HEK293 (cell line): ENCODE measurements around the gene ZNF423.

Source experiments
- CTCF ChIA-PET: fragments of 350-600 bp; formaldehyde crosslinking; extraction: SDS; loops from one replicate; lab custom pipeline; 2021; ENCODE audit warnings: antibody characterized with exemption; lab: Yijun Ruan, JAX
- POLR2A ChIA-PET: fragments of 300-600 bp; formaldehyde crosslinking; extraction: SDS; loops from one replicate; lab custom pipeline; 2020; ENCODE audit warnings: antibody characterized with exemption, inconsistent platforms; lab: Yijun Ruan, JAX
- H3K27ac ChIP-seq: fragments of 200-500 bp; sonication (Bioruptor generic); 2 replicates; pipeline ENCODE4 v1.5.1; 2014; ENCODE audit warnings: low read depth, low read length, control low read depth, inconsistent platforms; ENCODE audit errors: extremely low read depth
- H3K36me3 ChIP-seq, 2 experiments: fragments of 200-500 bp in 1 of 2; sonication (Bioruptor generic) in 1 of 2; 1 replicate in 1 of 2; 2 replicates in 1 of 2; pipeline ENCODE4 v1.5.1; 2014 to 2017; ENCODE audit warnings: inconsistent platforms in 2 of 2, low read length in 2 of 2; ENCODE audit not compliant: control insufficient read depth in 2 of 2, insufficient read depth in 1 of 2
- H3K4me1 ChIP-seq: fragments of 200-500 bp; sonication (Bioruptor generic); 2 replicates; pipeline ENCODE4 v1.5.1; 2014; ENCODE audit warnings: mild to moderate bottlenecking, low read length, inconsistent platforms; ENCODE audit not compliant: control insufficient read depth, insufficient read depth
- H3K4me3 ChIP-seq: 2 replicates; pipeline ENCODE4 v1.5.1; 2011; ENCODE audit warnings: low read depth, mild to moderate bottlenecking, control low read depth, low read length, moderate library complexity
- H3K9me3 ChIP-seq: fragments of 200-500 bp; sonication (Bioruptor generic); 2 replicates; pipeline ENCODE4 v1.5.1; 2014; ENCODE audit warnings: low read depth, low read length, inconsistent platforms; ENCODE audit not compliant: control insufficient read depth, insufficient read depth
- SP2 ChIP-seq: fragments of 450-650 bp; formaldehyde crosslinking; IDR thresholded peaks from 2 replicates; pipeline ENCODE4 v1.5.1; 2016; ENCODE audit warnings: missing biosample characterization, missing genetic modification characterization
- ZBTB8A ChIP-seq: fragments of 450-650 bp; formaldehyde crosslinking; IDR thresholded peaks from 2 replicates; pipeline ENCODE4 v1.5.1; 2016; ENCODE audit warnings: missing biosample characterization, missing genetic modification characterization
- ZFP69B ChIP-seq: fragments of 450-650 bp; formaldehyde crosslinking; IDR thresholded peaks from 2 replicates; pipeline ENCODE4 v1.5.1; 2016; ENCODE audit warnings: missing biosample characterization, missing genetic modification characterization
- ZNF140 ChIP-seq: fragments of 450-650 bp; formaldehyde crosslinking; IDR thresholded peaks from 2 replicates; pipeline ENCODE4 v1.5.1; 2016; ENCODE audit warnings: missing biosample characterization, missing genetic modification characterization
- ZNF184 ChIP-seq: fragments of 450-650 bp; IDR thresholded peaks from 2 replicates; pipeline ENCODE4 v1.5.1; 2018; ENCODE audit warnings: missing biosample characterization, mild to moderate bottlenecking, missing genetic modification characterization
- ZNF341 ChIP-seq: fragments of 450-650 bp; formaldehyde crosslinking; IDR thresholded peaks from 2 replicates; pipeline ENCODE4; 2016; ENCODE audit warnings: low read depth, missing biosample characterization, missing genetic modification characterization
- ZNF501 ChIP-seq: fragments of 450-650 bp; formaldehyde crosslinking; IDR thresholded peaks from 2 replicates; pipeline ENCODE4 v1.5.1; 2016; ENCODE audit warnings: missing biosample characterization, missing genetic modification characterization
- ZNF530 ChIP-seq: fragments of 450-650 bp; formaldehyde crosslinking; IDR thresholded peaks from 2 replicates; pipeline ENCODE4 v1.5.1; 2016; ENCODE audit warnings: low read depth, missing biosample characterization, missing genetic modification characterization
- ZNF560 ChIP-seq: fragments of 450-650 bp; formaldehyde crosslinking; IDR thresholded peaks from 2 replicates; pipeline ENCODE4 v1.5.1; 2017; ENCODE audit warnings: missing biosample characterization, missing genetic modification characterization, borderline replicate concordance
- ZNF600 ChIP-seq: fragments of 450-650 bp; formaldehyde crosslinking; IDR thresholded peaks from 2 replicates; pipeline ENCODE4 v1.5.1; 2016; ENCODE audit warnings: missing biosample characterization, missing genetic modification characterization
- ZNF626 ChIP-seq: fragments of 450-650 bp; sonication (Bioruptor Pico); formaldehyde crosslinking; IDR thresholded peaks from 2 replicates; pipeline ENCODE4 v1.5.1; 2018; ENCODE audit warnings: missing biosample characterization, missing genetic modification characterization, inconsistent platforms
- ZNF629 ChIP-seq: fragments of 450-650 bp; formaldehyde crosslinking; IDR thresholded peaks from 2 replicates; pipeline ENCODE4 v1.5.1; 2017; ENCODE audit warnings: missing biosample characterization, missing genetic modification characterization
- ZXDB ChIP-seq: fragments of 450-650 bp; formaldehyde crosslinking; IDR thresholded peaks from 2 replicates; pipeline ENCODE4 v1.5.1; 2016; ENCODE audit warnings: missing biosample characterization, missing genetic modification characterization
- TF ChIP-seq, protein P1 (sequence below): fragments of 450-650 bp; formaldehyde crosslinking; IDR thresholded peaks from 2 replicates; pipeline ENCODE4 v1.5.1; 2016; ENCODE audit warnings: missing biosample characterization, missing genetic modification characterization
- TF ChIP-seq, protein P2 (sequence below): IDR thresholded peaks from 2 replicates; pipeline ENCODE4 v1.6.1; 2011; ENCODE audit warnings: mild to moderate bottlenecking, low read depth, low read length, borderline replicate concordance
- TF ChIP-seq, protein P3 (sequence below): fragments of 450-650 bp; formaldehyde crosslinking; IDR thresholded peaks from 2 replicates; pipeline ENCODE4 v1.5.1; 2016; ENCODE audit warnings: missing biosample characterization, missing genetic modification characterization

The ZNF423 gene

DNA sequence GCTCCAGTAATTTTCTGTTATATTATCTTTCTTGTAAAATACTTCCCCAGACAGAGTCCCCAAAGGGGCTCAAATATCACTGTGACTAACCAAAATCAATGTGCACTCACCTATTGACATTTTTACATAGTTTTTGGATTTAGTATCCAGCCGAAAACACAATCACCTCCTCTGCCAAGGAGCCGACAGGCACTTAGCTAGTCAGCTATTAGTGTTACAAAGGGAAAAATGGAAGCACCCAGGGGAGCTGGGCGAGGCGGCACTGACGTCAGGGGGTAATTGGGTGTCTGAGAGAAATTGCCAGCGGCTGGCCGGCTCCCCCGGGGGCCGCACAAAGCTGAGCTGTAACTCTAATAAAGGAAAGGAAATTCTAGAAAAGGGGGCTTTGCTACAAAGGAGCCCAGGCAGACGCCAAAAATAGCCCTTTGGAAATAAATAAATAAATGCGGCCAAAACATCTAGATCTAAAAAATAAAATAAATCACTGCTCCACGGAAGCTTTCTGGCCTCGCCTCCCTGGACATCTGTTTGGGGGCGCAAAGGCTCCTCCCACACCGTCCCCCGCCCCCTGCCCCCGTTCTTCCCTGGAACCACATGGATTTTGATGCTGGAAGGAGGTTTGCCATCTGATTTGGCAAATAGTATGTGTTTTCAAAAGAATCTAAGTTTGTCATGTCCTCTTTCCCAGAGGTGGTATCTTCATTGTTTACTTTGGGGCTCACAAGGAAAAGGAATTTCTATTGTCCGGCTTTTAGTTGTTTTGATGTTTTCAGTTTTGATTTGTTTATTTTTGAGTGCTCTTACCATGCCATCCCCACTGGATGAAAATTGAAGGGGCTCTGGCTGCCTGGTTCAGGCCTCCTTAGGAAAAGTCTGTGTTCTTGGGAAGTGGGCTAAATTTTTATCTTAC, 156.7 kb downstream of the ZNF423 start (continued):
- TF ChIP-seq ZNF140 (tag by site-specific recombination) (no peak), SP2 (tag by site-specific recombination) (no peak), ZNF629 (peak; percentile 66)

DNA sequence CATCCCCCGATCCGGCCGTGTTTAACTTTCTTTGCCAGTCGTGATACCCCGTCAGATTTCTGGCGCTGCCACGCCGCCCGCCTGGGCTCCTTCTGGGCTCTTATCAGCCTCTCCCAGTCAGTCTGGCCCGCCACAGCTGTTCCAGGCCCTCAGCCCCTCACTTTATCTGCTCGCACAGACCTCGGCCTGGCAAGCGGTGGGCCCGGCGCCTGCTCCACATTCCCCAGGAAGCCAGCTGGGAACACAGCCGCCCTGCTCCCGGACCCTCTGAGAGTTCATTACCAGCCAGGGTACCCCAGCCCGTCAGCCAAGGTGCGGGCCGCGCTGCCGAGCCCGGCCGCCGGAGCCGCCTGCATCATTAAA, 157.5 kb downstream of the ZNF423 start:
- peak overlapping the region; percentile 61; the same call in 1 of the 2 replicates for H3K27ac ChIP-seq
- TF ChIP-seq, protein P1, sequence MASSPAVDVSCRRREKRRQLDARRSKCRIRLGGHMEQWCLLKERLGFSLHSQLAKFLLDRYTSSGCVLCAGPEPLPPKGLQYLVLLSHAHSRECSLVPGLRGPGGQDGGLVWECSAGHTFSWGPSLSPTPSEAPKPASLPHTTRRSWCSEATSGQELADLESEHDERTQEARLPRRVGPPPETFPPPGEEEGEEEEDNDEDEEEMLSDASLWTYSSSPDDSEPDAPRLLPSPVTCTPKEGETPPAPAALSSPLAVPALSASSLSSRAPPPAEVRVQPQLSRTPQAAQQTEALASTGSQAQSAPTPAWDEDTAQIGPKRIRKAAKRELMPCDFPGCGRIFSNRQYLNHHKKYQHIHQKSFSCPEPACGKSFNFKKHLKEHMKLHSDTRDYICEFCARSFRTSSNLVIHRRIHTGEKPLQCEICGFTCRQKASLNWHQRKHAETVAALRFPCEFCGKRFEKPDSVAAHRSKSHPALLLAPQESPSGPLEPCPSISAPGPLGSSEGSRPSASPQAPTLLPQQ (tag by site-specific recombination), result peak; percentile 93
- TF ChIP-seq ZBTB8A, result peak; percentile 77
- no peak for TF ChIP-seq ZNF184 (tag by site-specific recombination)
- TF ChIP-seq, protein P2, sequence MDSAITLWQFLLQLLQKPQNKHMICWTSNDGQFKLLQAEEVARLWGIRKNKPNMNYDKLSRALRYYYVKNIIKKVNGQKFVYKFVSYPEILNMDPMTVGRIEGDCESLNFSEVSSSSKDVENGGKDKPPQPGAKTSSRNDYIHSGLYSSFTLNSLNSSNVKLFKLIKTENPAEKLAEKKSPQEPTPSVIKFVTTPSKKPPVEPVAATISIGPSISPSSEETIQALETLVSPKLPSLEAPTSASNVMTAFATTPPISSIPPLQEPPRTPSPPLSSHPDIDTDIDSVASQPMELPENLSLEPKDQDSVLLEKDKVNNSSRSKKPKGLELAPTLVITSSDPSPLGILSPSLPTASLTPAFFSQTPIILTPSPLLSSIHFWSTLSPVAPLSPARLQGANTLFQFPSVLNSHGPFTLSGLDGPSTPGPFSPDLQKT, result no peak
- TF ChIP-seq ZXDB (tag by site-specific recombination), result 0 out of 2 replicates have a peak, but pooled peaks have one; percentile 24
- TF ChIP-seq ZNF600 (tag by site-specific recombination), result 0 out of 2 replicates have a peak, but pooled peaks have one; percentile 19
- peak; percentile 81 for TF ChIP-seq ZNF341 (tag by site-specific recombination)
- TF ChIP-seq ZFP69B (tag by site-specific recombination), result 0 out of 2 replicates have a peak, but pooled peaks have one; percentile 43
- TF ChIP-seq ZNF530 (tag by site-specific recombination), result no peak
- TF ChIP-seq, protein P3, sequence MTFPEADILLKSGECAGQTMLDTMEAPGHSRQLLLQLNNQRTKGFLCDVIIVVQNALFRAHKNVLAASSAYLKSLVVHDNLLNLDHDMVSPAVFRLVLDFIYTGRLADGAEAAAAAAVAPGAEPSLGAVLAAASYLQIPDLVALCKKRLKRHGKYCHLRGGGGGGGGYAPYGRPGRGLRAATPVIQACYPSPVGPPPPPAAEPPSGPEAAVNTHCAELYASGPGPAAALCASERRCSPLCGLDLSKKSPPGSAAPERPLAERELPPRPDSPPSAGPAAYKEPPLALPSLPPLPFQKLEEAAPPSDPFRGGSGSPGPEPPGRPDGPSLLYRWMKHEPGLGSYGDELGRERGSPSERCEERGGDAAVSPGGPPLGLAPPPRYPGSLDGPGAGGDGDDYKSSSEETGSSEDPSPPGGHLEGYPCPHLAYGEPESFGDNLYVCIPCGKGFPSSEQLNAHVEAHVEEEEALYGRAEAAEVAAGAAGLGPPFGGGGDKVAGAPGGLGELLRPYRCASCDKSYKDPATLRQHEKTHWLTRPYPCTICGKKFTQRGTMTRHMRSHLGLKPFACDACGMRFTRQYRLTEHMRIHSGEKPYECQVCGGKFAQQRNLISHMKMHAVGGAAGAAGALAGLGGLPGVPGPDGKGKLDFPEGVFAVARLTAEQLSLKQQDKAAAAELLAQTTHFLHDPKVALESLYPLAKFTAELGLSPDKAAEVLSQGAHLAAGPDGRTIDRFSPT (tag by site-specific recombination), result 0 out of 2 replicates have a peak, but pooled peaks have one; percentile 21
- TF ChIP-seq ZNF626, result no peak
- POLR2A ChIA-PET, result no interaction called here

DNA sequence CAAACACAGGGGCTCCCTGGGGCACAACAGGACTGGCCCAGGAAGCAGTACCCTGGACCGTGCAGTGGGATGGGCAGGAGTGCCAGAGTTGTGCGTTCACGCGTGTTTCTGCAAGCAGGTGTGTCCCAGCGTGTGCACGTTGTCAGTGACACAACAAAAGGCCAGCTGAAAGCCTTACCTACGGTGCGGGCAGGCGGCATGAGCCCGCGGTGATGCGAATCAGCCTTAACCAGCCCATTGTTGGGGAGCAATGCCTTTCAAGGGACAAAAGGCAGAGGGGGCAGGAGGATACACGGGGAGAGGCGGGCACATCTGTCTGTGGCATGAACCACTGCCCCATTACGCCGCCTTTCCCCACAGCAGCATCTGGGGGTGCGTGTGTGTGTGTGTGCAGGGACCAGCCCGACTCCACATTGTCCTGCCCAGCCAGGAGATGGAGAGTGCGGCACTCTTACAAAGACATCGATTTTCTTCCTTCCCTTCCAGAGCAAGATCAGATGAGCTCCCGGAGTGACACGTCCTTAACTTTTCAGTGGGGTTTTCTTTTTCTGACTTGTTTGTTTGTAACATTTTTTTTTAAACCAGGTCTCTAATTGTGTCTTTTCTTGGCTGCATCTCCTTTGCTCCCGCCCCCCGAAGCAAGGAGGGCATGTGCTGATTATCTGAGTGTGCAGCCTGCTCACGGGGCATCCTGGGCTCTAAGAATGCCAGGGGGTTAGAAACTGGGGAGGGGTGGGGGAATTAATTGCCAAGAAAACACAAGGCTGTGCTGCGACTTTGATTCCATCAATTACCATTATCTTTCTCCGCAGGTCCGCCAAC, 158.1 kb downstream of the ZNF423 start:
- no peak for TF ChIP-seq ZNF501 (tag by site-specific recombination)
- TF ChIP-seq ZNF560, result no peak
- TF ChIP-seq ZNF626, result no peak
- Histone ChIP-seq H3K27ac (peak overlapping the region; percentile 61; the same call in 1 of the 2 replicates), H3K36me3 (no peaks in the 10 kb centered on the region), H3K9me3 (no peaks in the 10 kb centered on the region), H3K4me3 (no peak overlapping the region), H3K4me1 (peaks cover 28% of the 10 kb centered on the region)
- POLR2A ChIA-PET, result no interaction called here
- CTCF ChIA-PET, result no interaction called here

More for the DNA sequence above, 157.5 kb downstream of the ZNF423 start:
- H3K4me3 ChIP-seq, result no peak overlapping the region
- no peaks in the 10 kb centered on the region for H3K36me3 ChIP-seq
- H3K4me1 ChIP-seq, result peaks cover 28% of the 10 kb centered on the region
- CTCF ChIA-PET, result no interaction called here
- H3K9me3 ChIP-seq, result no peaks in the 10 kb centered on the region
